Esophagus muscularis mucosa (tissue), 4 donors: ENCODE data around the gene GLTPD2. TPM values are rescaled to one million over a fixed set of nuclear protein-coding genes. Genes with fewer than 3 reads are reported as not detected.
A peak's percentile ranks its signal among the peaks of the same experiment; 100 is the strongest.

Source experiments
- DNase-seq: peaks from one replicate; pipeline ENCODE4 v3.0.0-alpha.2; 2017; ENCODE audit errors: extremely low spot score
- H3K27ac ChIP-seq, 4 donors: fragments of 200-600 bp; sonication (generic); replicated peaks in 1 of 4; 1 replicate in 3 of 4; 2 replicates in 1 of 4; pipeline ENCODE4 v1.5.1; 2016 to 2019; ENCODE audit warnings: mild to moderate bottlenecking in 1 of 4
- H3K27me3 ChIP-seq, 4 donors: fragments of 200-600 bp; sonication (generic); one replicate each; pipeline versions ENCODE4 v1.5.1 to v1.6.0; 2016 to 2019
- H3K36me3 ChIP-seq, 4 donors: fragments of 200-600 bp; sonication (generic); one replicate each; pipeline ENCODE4 v1.5.1; 2016 to 2019
- H3K4me1 ChIP-seq, 4 donors: fragments of 200-600 bp; sonication (generic); one replicate each; pipeline ENCODE4 v1.5.1; 2016 to 2019
- H3K4me3 ChIP-seq, 4 donors: fragments of 200-600 bp; sonication (generic); 1 replicate in 2 of 4; 2 replicates in 2 of 4; pipeline ENCODE4 v1.5.1; 2016 to 2019; ENCODE audit warnings: mild to moderate bottlenecking in 4 of 4, moderate library complexity in 1 of 4
- H3K9me3 ChIP-seq, 4 donors: fragments of 200-600 bp; sonication (generic); 1 replicate in 3 of 4; 2 replicates in 1 of 4; pipeline ENCODE4 v1.5.1; 2016 to 2019
- EP300 ChIP-seq: sonication (generic); formaldehyde crosslinking; IDR thresholded peaks from one replicate; pipeline ENCODE4 v1.6.1; 2017; ENCODE audit warnings: antibody characterized with exemption
- POLR2A ChIP-seq: fragments of 450-650 bp; IDR thresholded peaks from one replicate; pipeline ENCODE4 v1.6.1; 2017; ENCODE audit warnings: antibody characterized with exemption, moderate library complexity, mild to moderate bottlenecking, low read depth
- POLR2AphosphoS5 ChIP-seq, 2 donors: sonication (generic); formaldehyde crosslinking; IDR thresholded peaks; one replicate each; pipeline ENCODE4 v1.6.1; 2017; ENCODE audit warnings: antibody characterized with exemption in 2 of 2
- WGBS: methylation state at CpG from one replicate; pipeline ENCODE4 v1.1.5; 2018; 5-methylcytosine and 5-hydroxymethylcytosine counted together
- intact Hi-C: fragments of 100-400 bp; cut with DNase I; formaldehyde crosslinking; loops from one replicate; pipeline ENCODE4 v1.15.1; 2023
- total RNA-seq, 4 donors: library from RNA; depleted of rRNA; stranded (reverse); fragments of >200 nt; gene quantifications; one replicate each; pipeline versions ENCODE4 v1.1.0 to v1.2.1, GENCODE V29; 2016
- TF ChIP-seq, protein P1 (sequence below), 3 experiments: fragments of 200-600 bp in 2 of 3; fragments of 450-650 bp in 1 of 3; sonication (generic) in 2 of 3; IDR thresholded peaks; one replicate each; pipeline ENCODE4 v1.5.1; 2017 to 2019; ENCODE audit warnings: antibody characterized with exemption in 3 of 3, mild to moderate bottlenecking in 2 of 3, moderate library complexity in 1 of 3

GLTPD2 gene
- total RNA-seq, 4 donors from 2014 or later = not detected

DNA sequence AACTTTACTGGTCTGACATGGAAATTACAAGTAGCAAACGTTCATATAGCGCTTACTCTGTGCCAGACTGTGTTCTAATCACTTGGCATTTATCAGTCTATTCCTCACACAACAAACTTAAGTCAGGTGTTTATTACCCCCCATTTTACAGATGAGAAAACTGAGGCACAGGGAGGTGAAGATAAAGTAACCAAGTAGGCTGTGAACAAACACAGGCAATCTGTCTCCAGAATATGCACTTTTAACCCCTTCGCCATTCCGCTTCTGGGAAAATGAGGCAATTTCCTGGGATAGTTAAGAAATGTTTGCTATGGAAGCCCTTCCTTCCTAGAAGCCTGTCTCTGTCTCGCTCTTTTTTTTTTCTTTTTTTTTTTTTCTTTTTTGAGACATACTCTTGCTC is 36.8 kb upstream of the GLTPD2 start:
- no peak for TF ChIP-seq EP300
- no peak for TF ChIP-seq POLR2AphosphoS5 (IDR thresholded peaks at IDR 0.05)
- TF ChIP-seq, protein P1, sequence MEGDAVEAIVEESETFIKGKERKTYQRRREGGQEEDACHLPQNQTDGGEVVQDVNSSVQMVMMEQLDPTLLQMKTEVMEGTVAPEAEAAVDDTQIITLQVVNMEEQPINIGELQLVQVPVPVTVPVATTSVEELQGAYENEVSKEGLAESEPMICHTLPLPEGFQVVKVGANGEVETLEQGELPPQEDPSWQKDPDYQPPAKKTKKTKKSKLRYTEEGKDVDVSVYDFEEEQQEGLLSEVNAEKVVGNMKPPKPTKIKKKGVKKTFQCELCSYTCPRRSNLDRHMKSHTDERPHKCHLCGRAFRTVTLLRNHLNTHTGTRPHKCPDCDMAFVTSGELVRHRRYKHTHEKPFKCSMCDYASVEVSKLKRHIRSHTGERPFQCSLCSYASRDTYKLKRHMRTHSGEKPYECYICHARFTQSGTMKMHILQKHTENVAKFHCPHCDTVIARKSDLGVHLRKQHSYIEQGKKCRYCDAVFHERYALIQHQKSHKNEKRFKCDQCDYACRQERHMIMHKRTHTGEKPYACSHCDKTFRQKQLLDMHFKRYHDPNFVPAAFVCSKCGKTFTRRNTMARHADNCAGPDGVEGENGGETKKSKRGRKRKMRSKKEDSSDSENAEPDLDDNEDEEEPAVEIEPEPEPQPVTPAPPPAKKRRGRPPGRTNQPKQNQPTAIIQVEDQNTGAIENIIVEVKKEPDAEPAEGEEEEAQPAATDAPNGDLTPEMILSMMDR (IDR thresholded peaks at IDR 0.05) = no peak
- no peak for TF ChIP-seq POLR2A
- Histone ChIP-seq H3K27ac (no peak overlapping the region), H3K36me3 (no peaks in the 10 kb centered on the region), H3K4me3 (no peak overlapping the region), H3K9me3 (no peaks in the 10 kb centered on the region), H3K27me3 (peaks cover 0 to 71% (median 3%) of the 10 kb centered on the region in 4 donors), H3K4me1 (no peaks in the 10 kb centered on the region)
- WGBS = 64% methylated on average over 5 of the region's 5 CpGs
- DNase-seq = no peak
- intact Hi-C loops = no loop called here

GRCh38 chr17:4753392-4753791 is 35.4 kb upstream of the GLTPD2 start:
- 81% methylated on average over 1 of the region's 1 CpG for WGBS
- Histone ChIP-seq H3K4me1 (no peaks in the 10 kb centered on the region), H3K27me3 (peaks cover 0 to 69% (median 3%) of the 10 kb centered on the region in 4 donors), H3K9me3 (no peaks in the 10 kb centered on the region), H3K36me3 (no peaks in the 10 kb centered on the region), H3K4me3 (no peak overlapping the region), H3K27ac (no peak overlapping the region)
- TF ChIP-seq POLR2A = no peak
- TF ChIP-seq, protein P1 (IDR thresholded peaks at IDR 0.05) = no peak
- TF ChIP-seq EP300 = no peak
- TF ChIP-seq POLR2AphosphoS5 (IDR thresholded peaks at IDR 0.05) = no peak
- intact Hi-C loops = no loop called here
- no peak for DNase-seq

DNA sequence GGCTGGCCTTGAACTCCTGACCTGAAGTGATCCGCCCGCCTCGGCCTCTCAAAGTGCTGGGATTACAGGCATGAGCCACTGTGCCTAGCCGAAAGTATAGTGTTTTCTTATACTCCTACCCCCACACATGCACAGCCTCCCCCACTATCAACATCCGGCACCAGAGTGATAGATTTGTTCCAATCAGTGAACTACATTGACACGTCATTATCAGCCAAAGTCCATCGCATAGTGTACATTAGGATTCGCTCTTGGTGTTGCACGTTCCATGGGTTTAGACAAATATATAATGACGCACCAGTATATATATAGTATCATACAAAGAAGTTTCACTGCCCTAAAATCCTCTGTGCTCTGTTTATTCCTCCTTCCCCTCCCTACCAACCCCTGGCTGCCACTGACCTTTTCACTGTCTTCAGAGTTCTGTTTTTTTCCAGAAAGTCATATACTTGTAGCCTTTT is 29.0 kb upstream of the GLTPD2 start:
- no peak for DNase-seq
- TF ChIP-seq, protein P1 (IDR thresholded peaks at IDR 0.05) = no peak
- TF ChIP-seq EP300 (no peak), POLR2A (no peak), POLR2AphosphoS5 (IDR thresholded peaks at IDR 0.05) (no peak)
- H3K27me3 ChIP-seq = peaks cover 0 to 28% (median 3%) of the 10 kb centered on the region in 4 donors
- 75% methylated on average over 10 of the region's 10 CpGs for WGBS
- intact Hi-C loops = no loop called here
- no peak overlapping the region for H3K27ac ChIP-seq
- no peaks in the 10 kb centered on the region for H3K9me3 ChIP-seq
- no peaks in the 10 kb centered on the region for H3K4me1 ChIP-seq
- H3K4me3 ChIP-seq = no peak overlapping the region
- no peaks in the 10 kb centered on the region for H3K36me3 ChIP-seq

DNA sequence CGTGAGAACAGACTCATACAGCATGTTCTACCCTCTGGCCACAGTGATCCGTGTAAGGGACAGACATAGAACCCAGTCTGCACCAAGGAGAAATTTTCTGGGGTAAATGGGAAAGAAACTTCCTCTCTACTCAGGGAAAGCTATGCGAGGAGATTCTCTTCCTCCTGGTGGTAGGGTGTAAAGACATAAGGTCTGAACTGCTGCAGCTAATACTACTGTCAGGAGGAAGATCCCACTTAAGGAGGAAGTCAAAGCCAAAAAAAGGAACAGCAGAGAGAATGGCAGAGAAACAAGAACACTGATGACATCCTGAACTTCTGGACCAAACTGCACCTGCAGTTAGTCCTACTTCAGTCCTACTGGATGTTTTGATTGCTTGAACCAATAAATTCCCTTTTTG is 24.2 kb upstream of the GLTPD2 start:
- peak in 1 of 2 donors; percentile 17 for TF ChIP-seq POLR2AphosphoS5 (IDR thresholded peaks at IDR 0.05)
- TF ChIP-seq POLR2A = no peak
- TF ChIP-seq, protein P1 (IDR thresholded peaks at IDR 0.05) = no peak
- TF ChIP-seq EP300 = no peak
- WGBS = 43% methylated on average over 3 of the region's 3 CpGs
- intact Hi-C loops = no loop called here

DNA sequence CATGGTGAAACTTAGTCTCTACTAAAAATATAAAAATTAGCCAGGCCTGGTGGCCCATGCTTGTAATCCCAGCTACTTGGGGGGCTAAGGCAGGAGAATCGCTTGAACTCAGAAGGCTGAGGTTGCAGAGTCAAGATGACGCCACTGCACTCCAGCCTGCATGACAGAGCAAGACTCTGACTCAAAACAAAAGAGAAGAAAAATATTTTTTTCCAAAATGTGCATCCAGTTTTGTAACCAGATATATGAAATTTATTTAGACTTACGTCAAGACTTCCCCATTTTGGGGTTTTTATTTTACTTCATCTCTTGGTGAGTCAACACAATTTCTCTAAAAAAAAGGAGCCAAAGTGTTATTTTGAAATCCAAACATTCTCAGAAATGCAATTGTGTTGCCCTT is 22.6 kb upstream of the GLTPD2 start:
- no peaks in the 10 kb centered on the region for H3K36me3 ChIP-seq
- WGBS = 67% methylated on average over 3 of the region's 3 CpGs
- H3K9me3 ChIP-seq = no peaks in the 10 kb centered on the region
- peak overlapping the region; percentile 2 to 51 (median 32) for H3K27ac ChIP-seq
- TF ChIP-seq EP300 = no peak
- TF ChIP-seq, protein P1 (IDR thresholded peaks at IDR 0.05) = no peak
- TF ChIP-seq POLR2A = no peak
- TF ChIP-seq POLR2AphosphoS5 (IDR thresholded peaks at IDR 0.05) = no peak
- DNase-seq = no peak
- H3K4me3 ChIP-seq = no peak overlapping the region
- no peaks in the 10 kb centered on the region for H3K4me1 ChIP-seq
- H3K27me3 ChIP-seq = peaks cover 0 to 6% (median 0%) of the 10 kb centered on the region in 4 donors
- intact Hi-C loops = no loop called here

More for the DNA sequence above, 24.2 kb upstream of the GLTPD2 start:
- Histone ChIP-seq H3K4me3 (no peak overlapping the region), H3K36me3 (no peaks in the 10 kb centered on the region), H3K27ac (no peak overlapping the region), H3K9me3 (no peaks in the 10 kb centered on the region), H3K4me1 (no peaks in the 10 kb centered on the region), H3K27me3 (peaks cover 0 to 16% (median 0%) of the 10 kb centered on the region in 4 donors)
- DNase-seq = no peak
